Fibroblast of skin of left biceps (primary cell): ENCODE data around the gene TNFAIP3.

Source experiments
- DNase-seq, 2 experiments: peaks; one replicate each; pipeline ENCODE4 v3.0.0-alpha.2; 2013; ENCODE audit warnings: low read depth in 2 of 2

TNFAIP3 gene

DNA sequence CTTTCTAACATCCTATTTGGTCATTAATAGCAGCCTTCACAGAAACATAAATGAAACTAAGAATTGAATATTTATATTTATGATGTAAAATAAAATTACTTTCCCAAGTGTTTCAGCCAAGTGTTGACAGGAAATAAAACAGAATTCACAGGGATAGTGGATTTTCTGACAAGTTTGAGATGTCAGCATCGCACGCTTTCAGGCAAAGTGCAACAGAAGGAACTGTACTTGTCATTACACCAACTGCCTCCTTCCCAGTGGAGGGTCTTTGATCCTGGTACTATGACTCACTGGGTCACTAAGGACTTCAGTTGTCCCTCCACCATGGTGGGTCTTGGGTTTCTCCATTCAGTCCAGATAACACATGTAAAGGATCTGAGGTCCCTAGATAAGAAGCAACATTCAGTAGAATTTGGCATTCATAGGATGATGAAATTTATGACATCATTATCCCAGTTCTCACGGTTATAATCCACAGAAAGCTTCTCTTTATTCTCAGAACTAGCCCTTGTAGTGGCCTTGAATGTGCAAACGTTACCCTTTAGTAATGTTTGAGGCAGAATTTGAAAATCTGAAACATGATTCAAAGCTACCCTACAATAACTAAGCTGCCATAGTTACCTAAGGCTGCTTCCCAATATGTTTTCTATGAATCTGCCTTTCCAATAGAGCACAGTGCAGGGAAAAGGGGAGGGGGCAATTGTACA is 3.8 kb upstream of the TNFAIP3 start:
- DNase-seq, result no peak

DNA sequence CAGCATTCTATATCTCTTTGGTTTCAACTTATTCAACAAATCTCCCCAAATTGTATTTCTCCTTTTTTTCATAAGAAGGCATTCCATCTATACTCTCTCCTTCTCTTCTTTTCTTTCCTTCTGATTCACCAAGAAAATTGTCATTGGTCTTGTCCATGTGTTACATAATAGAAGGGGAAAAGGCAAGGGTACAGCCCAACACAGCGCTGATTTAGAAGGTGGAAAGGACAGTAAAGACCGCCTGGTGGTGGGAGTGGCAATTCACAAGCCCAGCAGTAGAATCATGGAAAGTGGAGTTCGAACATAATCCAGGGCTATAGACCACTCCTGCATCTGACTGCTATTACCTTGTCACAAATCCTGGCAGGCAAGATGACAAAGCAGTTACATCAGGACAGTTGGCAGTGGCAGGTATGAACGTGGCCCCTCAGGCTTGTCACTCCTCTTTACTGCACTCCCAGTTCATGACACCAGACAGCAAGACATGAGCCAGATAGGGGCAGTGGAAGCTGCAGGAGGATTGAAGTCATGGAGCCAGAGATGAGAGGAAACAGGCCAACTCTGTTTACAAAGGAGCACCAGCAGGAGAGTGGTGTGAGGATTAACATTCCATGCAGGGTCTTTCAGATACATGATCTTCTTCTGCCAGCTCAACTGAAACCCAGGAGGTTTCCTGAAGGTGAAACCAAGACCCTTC is 2.1 kb upstream of the TNFAIP3 start:
- DNase-seq, result no peak

- no peak for DNase-seq
These were observed 702 bp upstream of the TNFAIP3 start for GRCh38 chr6:137866200-137866913.

- no peak for DNase-seq
These were observed 838 bp downstream of the TNFAIP3 start for GRCh38 chr6:137867685-137868509.

- DNase-seq, result no peak
These were observed 1.9 kb downstream of the TNFAIP3 start for GRCh38 chr6:137868721-137869548.

- DNase-seq, result no peak
These were observed 2.7 kb downstream of the TNFAIP3 start for GRCh38 chr6:137869549-137870307.

- no peak for DNase-seq
These were observed 3.2 kb downstream of the TNFAIP3 start for GRCh38 chr6:137870308-137870644.

DNA sequence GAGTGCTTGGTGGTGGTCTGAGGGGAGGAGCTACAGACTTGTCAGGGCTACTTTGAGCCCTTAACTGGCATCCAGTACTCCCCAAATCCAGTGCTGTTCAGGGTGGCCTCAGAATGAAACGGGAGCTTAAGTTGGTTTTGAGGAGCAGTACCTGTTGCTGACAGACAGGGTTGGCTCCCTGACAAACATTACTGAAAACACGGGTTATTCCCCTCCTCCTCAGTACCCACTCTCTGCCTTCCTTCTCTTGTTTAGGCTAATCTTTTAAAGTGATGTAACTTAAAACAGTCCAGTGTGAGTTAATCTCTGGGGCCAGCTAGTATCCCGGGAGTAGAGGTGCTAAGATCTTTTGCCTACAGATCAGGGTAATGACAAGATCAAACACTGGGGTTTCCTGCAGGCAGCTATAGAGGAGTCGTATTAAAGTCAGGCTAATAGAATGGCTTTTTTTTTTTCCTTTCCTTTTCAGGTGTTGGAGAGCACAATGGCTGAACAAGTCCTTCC is 3.7 kb downstream of the TNFAIP3 start:
- no peak for DNase-seq

GRCh38 chr6:137871291-137871690 is 4.2 kb downstream of the TNFAIP3 start:
- no peak for DNase-seq

- no peak for DNase-seq
These were observed 4.9 kb downstream of the TNFAIP3 start for GRCh38 chr6:137871831-137872454.

DNA sequence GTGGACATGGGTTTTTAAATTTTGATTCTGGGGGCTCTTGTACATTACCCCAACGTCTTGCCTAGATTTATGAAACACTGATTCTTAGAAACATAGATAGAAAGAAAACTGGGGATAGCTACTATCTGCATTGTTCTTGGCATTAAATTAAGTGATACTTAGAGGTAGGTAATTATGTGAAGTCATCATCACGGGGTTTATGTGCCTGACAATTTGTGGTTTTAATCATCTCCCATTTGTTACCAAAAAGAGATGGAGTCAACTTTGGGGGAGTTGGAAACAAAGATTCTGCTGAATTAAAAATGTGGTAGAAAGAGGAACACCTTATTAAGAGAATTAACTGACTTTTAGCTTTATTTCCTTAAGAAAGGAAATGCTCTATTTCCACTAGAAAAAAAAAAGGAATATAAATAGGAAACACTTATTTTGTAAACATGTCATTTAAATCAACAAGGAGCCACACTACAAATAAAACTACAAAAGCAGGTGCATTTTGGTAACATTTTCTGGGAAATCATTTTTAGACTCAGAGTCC is 5.6 kb downstream of the TNFAIP3 start:
- DNase-seq, result no peak

GRCh38 chr6:137873273-137873762 is 6.3 kb downstream of the TNFAIP3 start:
- no peak for DNase-seq

GRCh38 chr6:137874204-137875057 is 7.4 kb downstream of the TNFAIP3 start:
- no peak for DNase-seq

DNA sequence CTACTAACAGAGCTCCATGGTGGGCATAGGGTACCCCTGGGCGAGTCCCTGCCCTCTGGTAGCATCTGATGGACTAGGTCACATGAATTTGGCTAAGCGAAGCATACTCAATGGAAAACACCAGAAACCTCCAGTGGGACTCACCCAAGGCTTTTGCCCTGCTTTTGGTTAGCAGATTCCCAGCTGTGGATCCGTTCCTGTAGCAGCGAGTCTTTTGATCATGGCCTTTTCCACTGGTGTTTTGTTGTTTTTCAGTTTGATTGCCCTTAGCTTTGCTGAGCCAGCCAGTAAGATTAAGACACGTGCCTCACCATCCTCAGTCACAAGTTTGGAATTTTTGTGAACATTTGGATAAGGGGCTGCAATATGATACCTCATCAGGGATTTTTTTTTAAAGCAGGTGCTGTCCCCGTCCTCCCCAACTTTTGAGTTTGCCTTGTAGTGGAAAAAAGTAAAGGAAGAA is 8.0 kb downstream of the TNFAIP3 start:
- no peak for DNase-seq

DNA sequence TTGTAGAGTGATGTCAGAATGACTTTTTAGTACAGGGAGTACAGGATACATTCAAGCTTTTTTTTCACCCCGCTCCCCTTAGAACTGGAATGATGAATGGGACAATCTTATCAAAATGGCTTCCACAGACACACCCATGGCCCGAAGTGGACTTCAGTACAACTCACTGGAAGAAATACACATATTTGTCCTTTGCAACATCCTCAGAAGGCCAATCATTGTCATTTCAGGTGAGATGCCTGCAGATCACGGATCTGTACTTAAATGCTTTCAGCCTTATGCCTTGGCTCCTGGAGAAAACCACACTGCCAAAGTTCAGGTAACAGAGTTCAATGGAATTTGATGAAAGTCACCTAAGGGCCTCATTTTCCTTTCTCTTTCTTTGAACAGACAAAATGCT is 8.5 kb downstream of the TNFAIP3 start:
- no peak for DNase-seq

DNA sequence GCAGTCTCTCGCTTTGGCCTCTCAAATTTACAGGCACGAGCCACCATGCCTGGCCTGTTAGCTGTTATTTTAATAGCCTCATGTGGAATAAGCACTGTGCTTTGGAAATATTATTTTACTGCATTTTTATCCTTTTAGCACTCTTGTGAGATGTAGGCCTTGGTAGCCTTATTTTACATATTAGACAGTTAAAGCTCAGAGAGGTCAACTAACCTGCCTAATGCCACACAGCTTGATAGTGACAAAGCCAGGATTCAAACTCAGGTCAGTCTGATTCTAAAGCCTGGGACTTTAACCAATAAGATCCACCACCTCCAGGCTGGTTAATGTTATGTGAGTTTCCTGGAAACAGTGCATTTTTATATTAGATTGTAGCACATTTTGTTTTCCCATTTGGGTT is 9.5 kb downstream of the TNFAIP3 start:
- DNase-seq, result no peak

DNA sequence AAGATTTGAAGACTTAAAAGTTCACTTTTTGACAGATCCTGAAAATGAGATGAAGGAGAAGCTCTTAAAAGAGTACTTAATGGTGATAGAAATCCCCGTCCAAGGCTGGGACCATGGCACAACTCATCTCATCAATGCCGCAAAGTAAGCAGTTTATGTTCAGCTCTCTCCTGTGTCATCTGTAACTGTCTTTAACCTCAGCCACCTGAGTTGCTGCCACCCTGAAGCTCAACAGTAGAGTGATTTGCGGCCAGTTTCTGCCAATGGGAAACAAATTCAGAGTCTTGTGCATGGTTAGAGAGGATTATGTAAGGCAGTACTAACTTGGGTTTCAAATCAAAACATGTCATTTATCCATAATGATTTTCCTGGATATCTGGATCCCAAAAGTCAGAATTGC is 10.1 kb downstream of the TNFAIP3 start:
- DNase-seq, result no peak

DNA sequence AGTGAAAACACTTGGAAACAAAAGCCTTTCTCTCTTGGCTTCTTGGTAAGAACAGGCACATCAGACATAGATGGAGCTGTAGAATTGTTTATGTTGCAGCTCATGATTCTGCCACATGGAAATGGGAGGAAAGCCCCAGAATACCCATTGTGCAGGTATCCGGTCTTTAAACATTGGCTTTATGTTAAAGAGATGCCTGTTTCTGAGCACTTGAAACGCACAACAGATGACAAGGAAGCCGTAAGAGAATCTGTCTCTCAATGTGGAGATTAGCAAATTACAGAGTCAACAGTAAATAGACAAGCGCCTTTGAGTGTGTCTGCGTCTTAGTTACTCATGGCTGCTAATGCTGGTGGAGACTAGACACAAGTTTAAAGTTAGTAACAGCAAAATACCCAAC is 10.5 kb downstream of the TNFAIP3 start:
- DNase-seq, result no peak
